Astrocyte of the cerebellum (primary cell): ENCODE data around the gene CENPQ.

Experiments
- DNase-seq: peaks from one replicate; pipeline ENCODE4 v3.0.0-alpha.2; 2011; ENCODE audit warnings: low read depth
- H3K4me3 ChIP-seq: 2 replicates; pipeline ENCODE4 v1.5.1; 2011; ENCODE audit warnings: mild to moderate bottlenecking, low read depth, low read length, moderate library complexity
- CTCF ChIP-seq: IDR thresholded peaks from 2 replicates; pipeline ENCODE4 v1.5.1; 2012; ENCODE audit warnings: low read length, low read depth, moderate library complexity, mild to moderate bottlenecking; ENCODE audit errors: missing control alignments
- in situ Hi-C: cut with HindIII; loops from 2 replicates; pipeline ENCODE4 v1.10.0; 2017; ENCODE audit warnings: low sequenced_read_pairs

Gene CENPQ

DNA sequence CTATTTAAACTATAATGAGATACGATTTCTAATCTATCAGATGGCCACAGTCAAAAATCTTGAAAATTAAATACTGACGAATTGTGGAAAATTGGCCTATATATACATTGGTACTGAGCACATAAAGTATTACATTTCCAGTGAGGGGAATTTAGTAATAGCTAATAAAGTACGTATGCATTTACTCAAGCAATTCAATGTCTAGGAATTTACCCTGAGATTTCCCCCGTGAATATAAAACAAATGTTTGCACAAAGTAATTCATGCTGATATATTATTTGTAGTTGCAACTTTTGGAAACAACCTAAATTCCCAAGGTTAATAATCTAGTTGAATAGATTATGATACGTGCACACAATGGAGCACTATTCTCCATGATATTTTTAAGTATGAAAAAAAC, 72.6 kb downstream of the CENPQ start:
- in situ Hi-C loops = no loop called here
- H3K4me3 ChIP-seq = no peak overlapping the region
- DNase-seq = no peak
- TF ChIP-seq CTCF = no peak

DNA sequence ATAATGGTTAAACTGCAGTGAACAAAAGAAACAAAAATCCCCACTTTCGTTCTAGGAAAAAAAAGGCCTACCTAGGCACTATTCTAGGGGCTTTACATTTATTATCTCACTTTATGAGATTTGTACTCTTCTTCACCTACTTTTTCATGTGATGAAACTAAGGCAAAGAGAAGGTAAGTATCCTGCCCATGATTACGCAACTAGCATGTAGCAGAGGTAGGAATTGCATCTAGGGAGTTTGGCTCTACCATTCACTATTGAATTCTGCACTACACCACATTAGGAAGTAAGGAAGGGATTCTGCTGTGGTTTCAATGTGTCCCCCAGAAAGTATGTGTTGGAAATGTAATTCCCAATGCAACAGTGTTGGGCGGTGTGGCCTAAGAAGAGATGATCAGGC, 75.9 kb downstream of the CENPQ start:
- in situ Hi-C loops = no loop called here
- TF ChIP-seq CTCF = no peak
- DNase-seq = no peak
- no peak overlapping the region for H3K4me3 ChIP-seq

DNA sequence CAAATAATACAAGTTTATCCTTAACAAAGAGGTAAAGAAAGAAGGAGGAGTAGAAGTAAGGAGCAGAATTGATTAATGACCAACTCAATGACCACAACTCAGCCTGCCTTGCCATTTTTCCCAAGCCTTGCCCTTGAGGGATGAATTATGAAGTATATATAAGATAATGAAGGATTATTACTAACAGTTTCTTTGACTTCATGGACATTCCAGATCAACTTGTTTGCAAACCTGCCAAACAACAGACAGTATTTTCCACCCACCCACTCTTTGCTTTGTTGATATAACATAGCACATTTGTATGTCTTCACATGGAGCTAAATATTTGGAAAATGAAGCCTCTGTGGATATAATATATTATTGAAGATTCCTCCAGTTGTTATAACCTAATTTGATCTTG, 77.4 kb downstream of the CENPQ start:
- no peak overlapping the region for H3K4me3 ChIP-seq
- TF ChIP-seq CTCF = no peak
- in situ Hi-C loops = no loop called here
- no peak for DNase-seq

DNA sequence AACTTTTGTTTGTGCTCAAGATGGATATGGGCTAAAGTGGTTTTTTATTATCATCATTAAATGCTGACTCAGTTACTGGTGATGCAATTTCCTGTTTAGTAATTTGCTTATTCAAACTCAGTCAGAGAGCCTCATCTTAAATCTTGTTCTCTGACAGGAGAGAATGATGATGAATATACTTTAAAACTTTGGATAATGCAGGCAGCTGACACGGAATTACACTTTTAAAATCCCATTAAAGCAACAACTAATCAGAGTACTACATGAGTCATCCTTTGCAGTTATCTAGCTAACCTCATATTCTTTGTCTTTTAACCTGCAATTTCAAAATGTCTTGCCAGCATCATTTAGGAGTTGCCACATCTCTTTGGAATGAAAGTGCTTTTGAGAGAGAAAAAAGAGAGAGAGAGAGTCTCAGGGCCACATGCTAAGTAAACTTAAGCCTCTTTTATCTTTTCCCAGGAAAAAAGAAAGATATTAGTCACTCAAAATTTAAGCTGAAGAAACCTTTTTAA, 78.1 kb downstream of the CENPQ start:
- DNase-seq = peak; percentile 40
- H3K4me3 ChIP-seq = no peak overlapping the region
- in situ Hi-C loops = no loop called here
- no peak for TF ChIP-seq CTCF

DNA sequence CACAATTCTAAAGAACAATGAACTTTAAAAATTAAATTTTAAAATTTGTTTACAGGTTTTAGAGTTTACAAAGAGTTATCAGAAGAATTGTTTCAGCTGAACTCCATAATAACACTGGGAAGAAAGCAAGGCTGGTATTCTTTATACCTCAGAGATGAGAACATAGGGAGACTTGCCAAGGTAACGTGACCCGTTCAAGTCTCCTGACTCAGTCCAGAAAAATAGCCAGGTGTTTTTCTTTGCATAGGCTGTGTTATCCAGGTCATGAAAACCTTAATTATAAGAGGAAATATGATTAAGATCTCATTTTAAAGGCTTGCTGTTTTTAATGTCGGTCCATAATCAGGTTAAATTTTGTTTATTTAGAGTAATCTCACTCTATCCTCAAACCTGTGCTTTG, 78.8 kb downstream of the CENPQ start:
- no peak for TF ChIP-seq CTCF
- H3K4me3 ChIP-seq = no peak overlapping the region
- in situ Hi-C loops = no loop called here
- no peak for DNase-seq
